Erythroblast (primary cell): ENCODE results near the gene AJM1.

Source experiments
- DNase-seq, 2 experiments: peaks; one replicate each; lab custom pipeline; 2025; lab: John Stamatoyannopoulos, UW
- GATA1 ChIP-seq: IDR thresholded peaks from 2 replicates; pipeline ENCODE4 v1.6.1; 2011; ENCODE audit warnings: low read depth, mild to moderate bottlenecking, control low read depth, low read length, moderate library complexity
- POLR2A ChIP-seq: IDR thresholded peaks from 2 replicates; pipeline ENCODE4 v1.6.1; 2011; ENCODE audit warnings: mild to moderate bottlenecking, low read length

Gene AJM1

GRCh38 chr9:136851941-136852663 lies 9.8 kb downstream of the AJM1 start, which contains the start of gene MAMDC4:
MAMDC4 (plus strand) TSS chr9:136852346; CDS start chr9:136852417, 71 bp downstream.
- DNase-seq, result no peak
- TF ChIP-seq GATA1 (no peak), POLR2A (no peak)

- no peak for DNase-seq
- TF ChIP-seq POLR2A, result no peak
- no peak for TF ChIP-seq GATA1
These were observed 10.7 kb downstream of the AJM1 start for GRCh38 chr9:136852664-136853595.

GRCh38 chr9:136853596-136854112 lies 11.4 kb downstream of the AJM1 start:
- TF ChIP-seq POLR2A (no peak), GATA1 (no peak)
- no peak for DNase-seq

GRCh38 chr9:136854113-136854841 lies 12.0 kb downstream of the AJM1 start:
- DNase-seq, result no peak
- no peak for TF ChIP-seq GATA1
- no peak for TF ChIP-seq POLR2A

- no peak for TF ChIP-seq POLR2A
- no peak for TF ChIP-seq GATA1
- DNase-seq, result no peak
These were observed 12.7 kb downstream of the AJM1 start for GRCh38 chr9:136854842-136855460.

- DNase-seq, result no peak
- TF ChIP-seq GATA1, result no peak
- no peak for TF ChIP-seq POLR2A
These were observed 13.3 kb downstream of the AJM1 start for GRCh38 chr9:136855461-136856078.

- TF ChIP-seq POLR2A, result no peak
- TF ChIP-seq GATA1, result no peak
- DNase-seq, result no peak
These were observed 13.8 kb downstream of the AJM1 start for GRCh38 chr9:136856079-136856476.

GRCh38 chr9:136856541-136857141 lies 14.4 kb downstream of the AJM1 start:
- TF ChIP-seq POLR2A (no peak), GATA1 (no peak)
- DNase-seq, result no peak

- no peak for DNase-seq
- TF ChIP-seq POLR2A (no peak), GATA1 (no peak)
These were observed 14.9 kb downstream of the AJM1 start for GRCh38 chr9:136857166-136857565.

- TF ChIP-seq GATA1 (no peak), POLR2A (no peak)
- DNase-seq, result no peak
These were observed 15.5 kb downstream of the AJM1 start for GRCh38 chr9:136857581-136858412.

- TF ChIP-seq POLR2A (no peak), GATA1 (no peak)
- DNase-seq, result no peak
These were observed 16.2 kb downstream of the AJM1 start for GRCh38 chr9:136858452-136858843.
